ENCODE results near the gene SLC4A3. TPM values are rescaled to one million over a fixed set of nuclear protein-coding genes. Genes with fewer than 3 reads are reported as not detected.

Gene SLC4A3
- total RNA-seq, 1 donor from 2014 or later: 13.5 TPM

DNA sequence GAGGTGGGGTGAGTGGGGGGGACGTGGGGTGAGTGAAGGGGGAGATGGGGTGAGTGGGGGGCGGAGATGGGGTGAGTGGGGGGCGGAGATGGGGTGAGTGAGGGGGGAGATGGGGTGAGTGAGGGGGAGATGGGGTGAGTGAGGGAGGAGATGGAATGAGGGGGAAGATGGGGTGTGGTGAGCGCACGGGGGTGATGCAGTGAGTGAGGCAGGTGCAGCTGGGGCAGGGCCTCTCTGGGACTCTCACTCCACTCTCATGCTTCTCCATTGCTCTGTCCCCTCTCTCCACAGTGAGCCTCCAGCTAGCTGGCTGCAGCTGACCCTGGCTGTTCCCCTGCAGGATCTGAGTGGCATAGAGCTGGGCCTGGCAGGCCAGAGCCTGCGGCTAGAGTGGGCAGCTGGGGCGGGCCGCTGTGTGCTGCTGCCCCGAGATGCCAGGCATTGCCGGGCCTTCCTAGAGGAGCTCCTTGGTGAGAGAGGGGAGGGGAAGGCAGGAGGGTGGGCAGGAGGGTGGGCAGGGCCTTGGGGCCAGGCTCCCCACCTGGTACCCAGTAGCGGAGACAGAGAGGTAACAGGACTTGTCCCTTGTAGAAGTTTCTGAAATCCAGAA is 13.9 kb upstream of the SLC4A3 start:
- intact Hi-C loops (cut with DNase I): no loop called here
- Histone ChIP-seq H3K27me3 (no peaks in the 10 kb centered on the region), H3K9me3 (no peaks in the 10 kb centered on the region), H3K27ac (no peak overlapping the region), H3K4me3 (no peak overlapping the region), H3K4me1 (no peaks in the 10 kb centered on the region), H3K36me3 (peaks cover 0 to 25% of the 10 kb centered on the region in 2 donors)
- no peak for DNase-seq (ENCODE audit: extremely low spot score in 2 of 2)
- TF ChIP-seq POLR2AphosphoS5 (IDR thresholded peaks at IDR 0.05; ENCODE audit: insufficient read depth in 1 of 2, low read depth in 1 of 2) (no peak), POLR2A (IDR thresholded peaks at IDR 0.05) (no peak)
- TF ChIP-seq, protein P1, sequence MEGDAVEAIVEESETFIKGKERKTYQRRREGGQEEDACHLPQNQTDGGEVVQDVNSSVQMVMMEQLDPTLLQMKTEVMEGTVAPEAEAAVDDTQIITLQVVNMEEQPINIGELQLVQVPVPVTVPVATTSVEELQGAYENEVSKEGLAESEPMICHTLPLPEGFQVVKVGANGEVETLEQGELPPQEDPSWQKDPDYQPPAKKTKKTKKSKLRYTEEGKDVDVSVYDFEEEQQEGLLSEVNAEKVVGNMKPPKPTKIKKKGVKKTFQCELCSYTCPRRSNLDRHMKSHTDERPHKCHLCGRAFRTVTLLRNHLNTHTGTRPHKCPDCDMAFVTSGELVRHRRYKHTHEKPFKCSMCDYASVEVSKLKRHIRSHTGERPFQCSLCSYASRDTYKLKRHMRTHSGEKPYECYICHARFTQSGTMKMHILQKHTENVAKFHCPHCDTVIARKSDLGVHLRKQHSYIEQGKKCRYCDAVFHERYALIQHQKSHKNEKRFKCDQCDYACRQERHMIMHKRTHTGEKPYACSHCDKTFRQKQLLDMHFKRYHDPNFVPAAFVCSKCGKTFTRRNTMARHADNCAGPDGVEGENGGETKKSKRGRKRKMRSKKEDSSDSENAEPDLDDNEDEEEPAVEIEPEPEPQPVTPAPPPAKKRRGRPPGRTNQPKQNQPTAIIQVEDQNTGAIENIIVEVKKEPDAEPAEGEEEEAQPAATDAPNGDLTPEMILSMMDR (IDR thresholded peaks at IDR 0.05): no peak

DNA sequence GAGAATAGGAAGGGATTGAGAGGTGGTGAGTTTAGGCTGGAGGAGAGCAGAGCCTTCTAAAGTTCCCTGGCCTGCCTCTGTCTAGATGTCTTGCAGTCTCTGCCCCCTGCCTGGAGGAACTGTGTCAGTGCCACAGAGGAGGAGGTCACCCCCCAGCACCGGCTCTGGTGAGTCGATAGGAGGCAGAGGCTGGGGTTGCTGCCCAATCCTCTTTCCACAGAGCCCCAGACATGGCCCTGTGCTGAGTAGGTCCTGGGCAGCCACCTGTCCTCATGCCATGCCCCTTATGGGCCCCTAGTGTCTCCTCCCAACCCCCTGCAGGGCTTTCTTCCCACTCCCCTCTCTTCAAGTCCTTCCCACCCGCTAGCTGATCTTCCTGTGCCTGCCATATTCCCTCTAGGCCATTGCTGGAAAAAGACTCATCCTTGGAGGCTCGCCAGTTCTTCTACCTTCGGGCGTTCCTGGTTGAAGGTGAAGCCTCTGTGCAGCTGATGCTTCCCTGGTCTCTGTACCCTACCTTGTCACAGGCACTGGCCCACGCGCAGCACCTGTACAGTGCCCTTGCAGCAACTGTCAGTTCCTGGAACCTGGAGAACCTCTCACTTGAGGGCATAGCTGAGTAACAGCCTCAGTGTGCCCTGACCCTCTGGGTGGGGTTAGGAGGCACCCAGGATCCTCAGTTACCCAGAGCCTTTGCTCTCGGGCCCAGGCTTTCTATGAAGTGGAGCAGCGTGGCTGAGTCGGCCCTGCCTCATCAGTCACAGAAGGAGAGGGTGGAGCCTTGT is 13.2 kb upstream of the SLC4A3 start:
- Histone ChIP-seq H3K4me1 (no peaks in the 10 kb centered on the region), H3K27ac (no peak overlapping the region), H3K27me3 (no peaks in the 10 kb centered on the region), H3K36me3 (peaks cover 0 to 19% of the 10 kb centered on the region in 2 donors), H3K4me3 (no peak overlapping the region), H3K9me3 (no peaks in the 10 kb centered on the region)
- intact Hi-C loops (cut with DNase I): no loop called here
- TF ChIP-seq POLR2AphosphoS5 (IDR thresholded peaks at IDR 0.05; ENCODE audit: insufficient read depth in 1 of 2, low read depth in 1 of 2) (no peak), POLR2A (IDR thresholded peaks at IDR 0.05) (no peak)
- TF ChIP-seq, protein P1 (IDR thresholded peaks at IDR 0.05): no peak
- DNase-seq (ENCODE audit: extremely low spot score in 2 of 2): no peak

DNA sequence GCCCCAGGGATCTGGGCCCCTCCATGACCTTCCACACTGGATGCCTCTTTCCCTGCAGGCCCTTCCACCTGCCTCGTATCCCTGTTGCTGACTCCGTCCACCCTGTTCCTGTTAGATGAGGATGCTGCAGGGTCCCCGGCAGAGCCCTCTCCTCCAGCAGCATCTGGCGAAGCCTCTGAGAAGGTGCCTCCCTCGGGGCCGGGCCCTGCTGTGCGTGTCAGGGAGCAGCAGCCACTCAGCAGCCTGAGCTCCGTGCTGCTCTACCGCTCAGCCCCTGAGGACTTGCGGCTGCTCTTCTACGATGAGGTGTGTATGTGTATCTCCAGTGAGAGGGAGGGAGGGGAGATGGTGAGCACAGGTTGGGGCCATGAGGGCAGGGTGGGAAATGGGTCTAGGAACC is 12.4 kb upstream of the SLC4A3 start:
- TF ChIP-seq POLR2A (IDR thresholded peaks at IDR 0.05) (no peak), POLR2AphosphoS5 (IDR thresholded peaks at IDR 0.05; ENCODE audit: insufficient read depth in 1 of 2, low read depth in 1 of 2) (no peak)
- TF ChIP-seq, protein P1 (IDR thresholded peaks at IDR 0.05): no peak
- H3K4me3 ChIP-seq: no peak overlapping the region
- H3K36me3 ChIP-seq: peaks cover 0 to 19% of the 10 kb centered on the region in 2 donors
- H3K4me1 ChIP-seq: no peaks in the 10 kb centered on the region
- DNase-seq (ENCODE audit: extremely low spot score in 2 of 2): no peak
- no peaks in the 10 kb centered on the region for H3K9me3 ChIP-seq
- no peak overlapping the region for H3K27ac ChIP-seq
- intact Hi-C loops (cut with DNase I): no loop called here
- no peaks in the 10 kb centered on the region for H3K27me3 ChIP-seq

DNA sequence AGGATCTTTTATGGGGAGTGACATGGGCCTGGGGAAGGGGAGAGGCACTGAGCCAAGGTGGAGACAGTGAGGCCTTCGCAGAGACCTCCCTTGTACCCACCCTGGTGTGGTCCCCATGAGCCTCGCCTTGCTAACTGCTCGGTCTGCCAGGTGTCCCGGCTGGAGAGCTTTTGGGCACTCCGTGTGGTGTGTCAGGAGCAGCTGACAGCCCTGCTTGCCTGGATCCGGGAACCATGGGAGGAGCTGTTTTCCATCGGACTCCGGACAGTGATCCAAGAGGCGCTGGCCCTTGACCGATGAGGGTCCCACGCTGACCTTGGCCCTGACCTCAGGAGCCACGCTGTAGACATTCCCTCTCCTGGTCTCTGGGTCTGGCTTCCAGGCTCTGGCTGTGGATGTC is 11.5 kb upstream of the SLC4A3 start:
- no peak for DNase-seq (ENCODE audit: extremely low spot score in 2 of 2)
- TF ChIP-seq, protein P1 (IDR thresholded peaks at IDR 0.05): no peak
- TF ChIP-seq POLR2A (IDR thresholded peaks at IDR 0.05) (no peak), POLR2AphosphoS5 (IDR thresholded peaks at IDR 0.05; ENCODE audit: insufficient read depth in 1 of 2, low read depth in 1 of 2) (no peak)
- H3K27me3 ChIP-seq: no peaks in the 10 kb centered on the region
- intact Hi-C loops (cut with DNase I): no loop called here
- no peak overlapping the region for H3K4me3 ChIP-seq
- H3K9me3 ChIP-seq: no peaks in the 10 kb centered on the region
- no peak overlapping the region for H3K27ac ChIP-seq
- peaks cover 0 to 19% of the 10 kb centered on the region in 2 donors for H3K36me3 ChIP-seq
- no peaks in the 10 kb centered on the region for H3K4me1 ChIP-seq

DNA sequence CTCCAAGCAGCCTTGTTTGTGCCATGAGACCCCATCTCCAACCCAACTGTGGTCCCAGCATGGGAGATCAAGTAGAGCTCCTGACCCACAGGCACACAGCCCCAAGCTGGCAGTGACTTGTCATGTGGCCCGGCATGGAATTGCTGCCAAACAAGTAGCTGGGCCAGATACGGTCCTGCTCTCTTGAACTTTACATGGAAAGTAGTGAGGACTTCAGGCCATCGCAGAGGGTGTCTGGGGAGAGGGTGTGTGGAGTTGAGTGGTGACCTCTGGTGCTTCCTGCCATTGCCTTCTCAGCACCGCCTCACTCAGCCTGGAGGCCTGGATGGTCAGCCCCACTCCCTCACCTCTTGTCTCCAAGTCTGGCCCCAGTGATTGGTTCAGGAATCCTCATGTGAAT is 10.9 kb upstream of the SLC4A3 start:
- no peaks in the 10 kb centered on the region for H3K4me1 ChIP-seq
- H3K27ac ChIP-seq: no peak overlapping the region
- H3K36me3 ChIP-seq: peaks cover 0 to 18% of the 10 kb centered on the region in 2 donors
- H3K4me3 ChIP-seq: no peak overlapping the region
- intact Hi-C loops (cut with DNase I): no loop called here
- no peaks in the 10 kb centered on the region for H3K9me3 ChIP-seq
- H3K27me3 ChIP-seq: no peaks in the 10 kb centered on the region
- DNase-seq (ENCODE audit: extremely low spot score in 2 of 2): no peak
- no peak for TF ChIP-seq POLR2AphosphoS5 (IDR thresholded peaks at IDR 0.05; ENCODE audit: insufficient read depth in 1 of 2, low read depth in 1 of 2)
- TF ChIP-seq, protein P1 (IDR thresholded peaks at IDR 0.05): no peak
- no peak for TF ChIP-seq POLR2A (IDR thresholded peaks at IDR 0.05)

Measured in vagina (tissue), 2 donors.